Lower leg skin (tissue), 4 donors: ENCODE results near the gene LCE7A. TPM values are rescaled to one million over a fixed set of nuclear protein-coding genes. Genes with fewer than 3 reads are reported as not detected.
A peak's percentile ranks its signal among the peaks of the same experiment; 100 is the strongest.

Experiments
- DNase-seq, 2 donors: peaks; one replicate each; pipeline ENCODE4 v3.0.0-alpha.2; 2019; ENCODE audit warnings: low spot score in 2 of 2
- H3K4me3 ChIP-seq: fragments of 200-600 bp; sonication (generic); 2 replicates; pipeline ENCODE4 v1.5.1; 2017; ENCODE audit warnings: mild to moderate bottlenecking, low read depth; ENCODE audit not compliant: poor library complexity, severe bottlenecking
- POLR2A ChIP-seq, 2 donors: fragments of 450-650 bp; IDR thresholded peaks; one replicate each; pipeline ENCODE4 v1.6.1; 2016 to 2017; ENCODE audit warnings: antibody characterized with exemption in 2 of 2, mild to moderate bottlenecking in 1 of 2, moderate library complexity in 1 of 2
- WGBS, 2 donors: methylation state at CpG; one replicate each; pipeline ENCODE4 v1.1.5; 2018; 5-methylcytosine and 5-hydroxymethylcytosine counted together
- intact Hi-C: fragments of 100-400 bp; cut with DNase I; formaldehyde crosslinking; loops from one replicate; pipeline ENCODE4 v1.15.0; 2023; ENCODE audit warnings: low total_unique reads
- total RNA-seq, 4 donors: library from RNA; depleted of rRNA; stranded (reverse); fragments of >200 nt; gene quantifications; one replicate each; pipeline ENCODE4 v1.1.0, GENCODE V29; 2016
- TF ChIP-seq, protein P1 (sequence below), 3 donors: fragments of 450-650 bp; IDR thresholded peaks; one replicate each; pipeline ENCODE4 v1.5.1; 2016; ENCODE audit warnings: antibody characterized with exemption in 3 of 3, mild to moderate bottlenecking in 3 of 3, moderate library complexity in 2 of 3

The LCE7A gene
- total RNA-seq, 4 donors from 2014 or later = 5.1 TPM; not detected in 3

DNA sequence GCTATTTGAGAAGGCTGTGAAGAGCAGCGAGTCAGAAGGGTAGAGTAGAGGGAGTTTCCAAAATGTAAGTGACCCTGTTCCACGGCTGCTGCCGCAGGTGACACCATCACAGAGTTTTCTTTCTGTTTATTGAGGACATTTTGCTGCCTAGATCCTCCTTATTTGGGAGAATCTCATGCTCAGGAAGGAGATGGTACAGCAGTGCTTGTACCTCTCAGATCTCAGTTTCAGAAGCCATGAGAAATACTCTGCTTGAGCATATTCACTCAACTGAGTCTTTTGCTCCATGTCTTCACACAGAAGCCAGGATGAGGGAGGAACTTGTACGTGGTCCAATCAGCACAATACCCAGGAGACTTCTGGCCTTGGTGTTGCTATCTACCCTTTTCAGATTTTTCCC is 1.6 kb downstream of the LCE7A start:
- intact Hi-C loops = no loop called here
- 81% methylated on average over 4 of the region's 4 CpGs for WGBS, 2 donors
- no peak for TF ChIP-seq POLR2A (IDR thresholded peaks at IDR 0.05)
- TF ChIP-seq, protein P1, sequence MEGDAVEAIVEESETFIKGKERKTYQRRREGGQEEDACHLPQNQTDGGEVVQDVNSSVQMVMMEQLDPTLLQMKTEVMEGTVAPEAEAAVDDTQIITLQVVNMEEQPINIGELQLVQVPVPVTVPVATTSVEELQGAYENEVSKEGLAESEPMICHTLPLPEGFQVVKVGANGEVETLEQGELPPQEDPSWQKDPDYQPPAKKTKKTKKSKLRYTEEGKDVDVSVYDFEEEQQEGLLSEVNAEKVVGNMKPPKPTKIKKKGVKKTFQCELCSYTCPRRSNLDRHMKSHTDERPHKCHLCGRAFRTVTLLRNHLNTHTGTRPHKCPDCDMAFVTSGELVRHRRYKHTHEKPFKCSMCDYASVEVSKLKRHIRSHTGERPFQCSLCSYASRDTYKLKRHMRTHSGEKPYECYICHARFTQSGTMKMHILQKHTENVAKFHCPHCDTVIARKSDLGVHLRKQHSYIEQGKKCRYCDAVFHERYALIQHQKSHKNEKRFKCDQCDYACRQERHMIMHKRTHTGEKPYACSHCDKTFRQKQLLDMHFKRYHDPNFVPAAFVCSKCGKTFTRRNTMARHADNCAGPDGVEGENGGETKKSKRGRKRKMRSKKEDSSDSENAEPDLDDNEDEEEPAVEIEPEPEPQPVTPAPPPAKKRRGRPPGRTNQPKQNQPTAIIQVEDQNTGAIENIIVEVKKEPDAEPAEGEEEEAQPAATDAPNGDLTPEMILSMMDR (IDR thresholded peaks at IDR 0.05) = no peak
- DNase-seq = no peak
- no peak overlapping the region for H3K4me3 ChIP-seq

DNA sequence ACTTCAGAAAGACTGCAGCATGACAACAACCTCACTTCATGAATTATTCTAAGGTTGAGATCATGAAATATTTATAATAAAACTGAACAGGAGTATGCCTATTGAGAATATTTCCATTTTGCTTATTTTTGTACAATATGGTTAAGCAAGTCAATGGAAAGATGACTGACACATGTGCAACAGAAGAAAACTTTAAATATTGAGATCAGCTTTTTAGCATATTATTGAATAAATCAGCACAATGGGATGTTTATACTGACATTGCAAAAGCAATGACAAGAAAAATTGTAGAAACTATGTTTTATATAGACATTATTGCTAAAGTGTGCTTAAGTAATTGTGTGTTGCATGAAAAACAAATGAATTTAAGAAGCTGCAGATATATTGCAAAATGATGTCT is 4.6 kb downstream of the LCE7A start:
- intact Hi-C loops = no loop called here
- TF ChIP-seq, protein P1 (IDR thresholded peaks at IDR 0.05) = no peak
- H3K4me3 ChIP-seq = no peak overlapping the region
- no peak for DNase-seq

DNA sequence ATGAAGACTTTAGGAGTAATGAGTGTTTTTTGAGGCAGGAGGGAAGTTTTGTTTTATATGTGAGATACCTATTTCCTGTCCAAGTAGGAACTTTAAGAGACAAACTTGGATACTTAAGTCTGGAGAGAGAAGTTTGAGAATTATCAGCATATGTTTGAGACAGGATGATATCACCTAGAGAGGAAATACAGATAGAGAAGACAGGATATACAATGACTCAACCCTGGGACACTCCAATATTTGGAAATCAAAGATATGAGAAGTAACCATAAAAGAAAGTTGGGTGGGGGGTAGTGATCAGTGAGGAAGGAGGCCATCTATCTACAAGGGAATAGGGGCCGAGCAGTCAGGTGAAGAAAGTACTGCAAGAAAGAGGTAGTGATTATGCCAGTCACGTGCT is 6.5 kb downstream of the LCE7A start:
- no peak overlapping the region for H3K4me3 ChIP-seq
- 82 to 90% methylated on average over 2 of the region's 2 CpGs for WGBS, 2 donors
- no peak for DNase-seq
- intact Hi-C loops = no loop called here
- TF ChIP-seq, protein P1 (IDR thresholded peaks at IDR 0.05) = no peak
- TF ChIP-seq POLR2A (IDR thresholded peaks at IDR 0.05) = no peak

DNA sequence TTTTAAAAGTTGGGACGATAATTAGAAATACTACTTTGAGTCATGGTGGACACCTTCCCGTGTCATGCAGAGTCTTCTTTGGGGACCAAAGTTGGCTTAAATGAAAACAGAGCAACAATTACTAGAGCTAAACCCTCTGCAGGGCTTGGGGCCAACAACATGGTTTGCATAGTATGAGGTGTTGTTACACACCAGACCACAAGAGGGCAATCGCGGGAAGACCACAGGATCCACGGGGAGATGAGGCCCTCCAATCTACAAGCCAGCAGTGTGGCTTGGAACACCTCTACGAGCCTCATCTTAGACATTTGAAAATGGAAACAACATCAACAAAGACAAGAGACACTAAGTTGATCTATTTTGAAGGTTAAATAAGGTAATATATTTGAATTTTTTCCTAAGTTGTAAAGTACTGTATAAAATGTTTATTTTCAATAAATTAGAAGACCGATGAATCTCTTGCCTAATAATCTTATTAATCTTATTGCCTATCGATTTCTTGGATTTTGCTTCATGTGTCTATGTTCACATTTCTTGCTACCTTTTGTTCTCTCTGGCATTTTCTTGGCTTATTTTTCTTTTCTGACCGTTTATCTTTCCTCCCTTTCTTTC is 10.1 kb downstream of the LCE7A start:
- DNase-seq = peak in 1 of 2 donors; percentile 60
- 34% methylated on average over 9 of the region's 9 CpGs for WGBS, 2 donors
- TF ChIP-seq POLR2A (IDR thresholded peaks at IDR 0.05) = no peak
- TF ChIP-seq, protein P1 (IDR thresholded peaks at IDR 0.05) = no peak
- H3K4me3 ChIP-seq = no peak overlapping the region
- intact Hi-C loops = loop anchor here (5.0 to 10.0 kb wide), 2 partner anchors 55 to 322 kb away; no protein-coding TSS in a partner anchor

DNA sequence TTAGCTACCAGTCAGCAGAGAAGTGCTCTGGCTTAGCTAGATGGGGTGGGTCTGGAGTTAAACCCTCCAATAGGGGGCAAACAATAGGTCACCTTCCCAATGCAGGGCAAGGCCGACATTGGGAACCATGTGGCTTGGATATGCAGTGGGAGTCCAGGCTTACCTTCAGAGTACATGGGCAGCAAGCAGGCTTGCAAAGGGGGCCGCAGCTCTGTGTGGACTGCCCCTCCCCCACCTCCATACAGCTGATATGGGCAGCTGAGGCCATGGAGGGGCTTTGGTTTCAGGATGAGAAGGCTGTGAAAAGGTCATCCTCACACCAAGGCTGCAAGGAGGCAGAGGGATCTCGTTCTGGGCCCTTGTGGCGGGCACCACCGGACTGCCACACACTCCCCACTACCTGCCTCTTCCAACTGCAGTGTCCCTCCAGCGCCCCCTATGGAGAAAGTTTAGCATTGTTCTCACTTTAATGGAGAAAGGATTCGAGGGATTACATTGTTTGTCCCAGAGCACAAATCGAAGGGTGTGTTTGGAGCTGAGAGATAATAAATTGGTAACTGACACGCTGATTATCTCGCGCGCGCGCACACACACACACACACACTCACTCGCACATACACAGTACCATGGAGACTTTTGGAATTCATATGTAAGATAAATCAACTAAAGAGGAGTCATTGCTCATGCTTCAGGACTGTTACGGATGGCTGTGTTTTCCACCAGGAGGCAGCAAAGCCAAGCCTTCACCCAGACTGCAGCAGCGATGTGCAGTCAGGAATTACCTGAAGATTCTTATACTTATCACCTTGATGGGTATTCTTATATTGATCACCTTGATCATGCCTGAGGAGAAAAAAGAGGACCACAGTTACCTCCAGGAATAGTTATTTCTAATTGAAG is 11.3 kb downstream of the LCE7A start:
- WGBS, 2 donors = 39 to 42% methylated on average over 17 of the region's 17 CpGs
- intact Hi-C loops = loop anchor here (5.0 to 10.0 kb wide), 2 partner anchors 54 to 321 kb away; no protein-coding TSS in a partner anchor
- DNase-seq = no peak
- H3K4me3 ChIP-seq = no peak overlapping the region
- TF ChIP-seq, protein P1 (IDR thresholded peaks at IDR 0.05) = no peak
- no peak for TF ChIP-seq POLR2A (IDR thresholded peaks at IDR 0.05)
